H1 (cell line): ENCODE measurements around the gene SMYD1. TPM values are rescaled to one million over a fixed set of nuclear protein-coding genes. Genes with fewer than 3 reads are reported as not detected.

ENCODE experiments used
- CTCF ChIA-PET: fragments of 300-600 bp; sonication (Branson Sonifier 250); formaldehyde crosslinking; loops from one replicate; lab custom pipeline; 2021; ENCODE audit not compliant: partially characterized antibody; lab: Charles Lee
- POLR2A ChIA-PET: fragments of 300-600 bp; sonication (Branson Sonifier 250); formaldehyde crosslinking; loops from one replicate; lab custom pipeline; 2021; ENCODE audit warnings: inconsistent platforms; ENCODE audit not compliant: partially characterized antibody; lab: Charles Lee
- DNase-seq, 2 experiments: peaks; one replicate each; pipeline versions ENCODE4 v3.0.0 to v3.0.0-alpha.2; 2010 to 2022; ENCODE audit warnings: low spot score in 2 of 2, low read depth in 1 of 2, mixed read lengths in 1 of 2
- FAIRE-seq: peaks from 2 replicates; lab custom pipeline; 2011; peaks lifted over from hg19 to GRCh38; lab: Jason Lieb, UNC
- H2AFZ ChIP-seq: 2 replicates; pipeline ENCODE4 v1.8.1; 2012; ENCODE audit warnings: low read length, inconsistent platforms
- H2AK5ac ChIP-seq: 2 replicates; pipeline ENCODE4 v1.6.1; 2013; ENCODE audit warnings: low read depth, low read length
- H2BK120ac ChIP-seq: replicated peaks from 2 replicates; pipeline ENCODE3; 2013; ENCODE audit warnings: low read depth, low read length, inconsistent platforms
- H2BK12ac ChIP-seq: 2 replicates; pipeline ENCODE4 v1.6.1; 2013; ENCODE audit warnings: low read depth, low read length
- H2BK15ac ChIP-seq: 2 replicates; pipeline ENCODE4 v1.6.1; 2013; ENCODE audit warnings: low read length
- H2BK20ac ChIP-seq: 2 replicates; pipeline ENCODE4 v1.6.1; 2013; ENCODE audit warnings: low read length
- H2BK5ac ChIP-seq: 2 replicates; pipeline ENCODE4 v1.6.1; 2013; ENCODE audit warnings: low read depth, low read length
- H3K14ac ChIP-seq: 2 replicates; pipeline ENCODE4 v1.6.1; 2013; ENCODE audit warnings: inconsistent platforms; ENCODE audit not compliant: insufficient read length
- H3K18ac ChIP-seq: 2 replicates; pipeline ENCODE4 v1.6.1; 2013; ENCODE audit warnings: low read length; ENCODE audit errors: extremely low read depth
- H3K23ac ChIP-seq: 2 replicates; pipeline ENCODE4 v1.6.1; 2013; ENCODE audit warnings: inconsistent platforms; ENCODE audit not compliant: insufficient read length
- H3K23me2 ChIP-seq: 2 replicates; pipeline ENCODE4 v1.6.1; 2013; ENCODE audit warnings: low read depth, low read length
- H3K27ac ChIP-seq: 2 replicates; pipeline ENCODE4 v1.6.1; 2011; ENCODE audit warnings: low read depth, low read length, inconsistent platforms
- H3K27me3 ChIP-seq, 4 experiments: replicated peaks in 1 of 4; 1 replicate in 1 of 4; 2 replicates in 3 of 4; pipeline versions ENCODE4 v1.6.1 to v1.8.1; 2011 to 2013; ENCODE audit warnings: low read length in 3 of 4, mild to moderate bottlenecking in 3 of 4, inconsistent platforms in 2 of 4, mixed read lengths in 2 of 4, moderate library complexity in 1 of 4; ENCODE audit not compliant: control insufficient read depth in 3 of 4, insufficient read depth in 3 of 4; ENCODE audit errors: extremely low read depth in 1 of 4
- H3K36me3 ChIP-seq, 4 experiments: 2 replicates each; pipeline versions ENCODE4 v1.6.1 to v1.8.1; 2011 to 2013; ENCODE audit warnings: mild to moderate bottlenecking in 4 of 4, low read length in 3 of 4, moderate library complexity in 2 of 4, control low read depth in 1 of 4, inconsistent platforms in 1 of 4; ENCODE audit not compliant: insufficient read depth in 4 of 4, control insufficient read depth in 2 of 4
- H3K4ac ChIP-seq: replicated peaks from 2 replicates; pipeline ENCODE3; 2013; ENCODE audit warnings: low read length, low read depth, mixed read lengths, inconsistent platforms; ENCODE audit not compliant: insufficient read length
- H3K4me1 ChIP-seq, 4 experiments: replicated peaks in 1 of 4; 1 replicate in 1 of 4; 2 replicates in 3 of 4; pipeline versions ENCODE4 v1.6.1 to v1.8.1; 2011 to 2013; ENCODE audit warnings: low read length in 3 of 4, inconsistent platforms in 2 of 4, mixed read lengths in 1 of 4; ENCODE audit not compliant: insufficient read depth in 4 of 4, control insufficient read depth in 3 of 4
- H3K4me2 ChIP-seq, 2 experiments: 2 replicates each; pipeline versions ENCODE4 v1.6.1 to v1.8.1; 2011 to 2013; ENCODE audit warnings: low read depth in 2 of 2, low read length in 2 of 2, control low read depth in 1 of 2, inconsistent platforms in 1 of 2, mild to moderate bottlenecking in 1 of 2; ENCODE audit not compliant: insufficient read depth in 1 of 2
- H3K4me3 ChIP-seq, 4 experiments: fragments of 200-600, 300-600 bp in 1 of 4; sonication (generic), shearing (Covaris generic), sonication (Bioruptor Twin) in 1 of 4; 2 replicates each; pipeline versions ENCODE4 v1.5.1 to v1.8.1; 2011 to 2016; ENCODE audit warnings: low read length in 4 of 4, low read depth in 3 of 4, control low read depth in 2 of 4, inconsistent platforms in 2 of 4, mild to moderate bottlenecking in 2 of 4, mixed read lengths in 1 of 4, moderate library complexity in 1 of 4; ENCODE audit not compliant: insufficient read depth in 2 of 4; ENCODE audit errors: extremely low read depth in 1 of 4
- H3K56ac ChIP-seq: replicated peaks from 2 replicates; pipeline ENCODE3; 2013; ENCODE audit warnings: low read depth, mild to moderate bottlenecking, mixed read lengths, low read length, inconsistent platforms; ENCODE audit not compliant: insufficient read length
- H3K79me1 ChIP-seq: 2 replicates; pipeline ENCODE4 v1.6.1; 2013; ENCODE audit warnings: low read depth, low read length, control low read depth
- H3K79me2 ChIP-seq, 2 experiments: 2 replicates each; pipeline versions ENCODE4 v1.6.1 to v1.8.1; 2012 to 2013; ENCODE audit warnings: low read length in 2 of 2, mild to moderate bottlenecking in 2 of 2, inconsistent platforms in 1 of 2; ENCODE audit not compliant: insufficient read depth in 2 of 2, control insufficient read depth in 1 of 2
- H3K9ac ChIP-seq, 4 experiments: replicated peaks in 1 of 4; 1 replicate in 1 of 4; 2 replicates in 3 of 4; pipeline versions ENCODE4 v1.6.1 to v1.8.1; 2011 to 2013; ENCODE audit warnings: low read depth in 3 of 4, low read length in 3 of 4, control low read depth in 2 of 4, mild to moderate bottlenecking in 2 of 4, moderate library complexity in 2 of 4, inconsistent platforms in 1 of 4; ENCODE audit errors: extremely low read depth in 1 of 4
- H3K9me3 ChIP-seq, 2 experiments: 2 replicates each; pipeline versions ENCODE4 v1.6.1 to v1.8.1; 2012 to 2013; ENCODE audit warnings: mild to moderate bottlenecking in 2 of 2, moderate library complexity in 2 of 2, control low read depth in 1 of 2, inconsistent platforms in 1 of 2, low read depth in 1 of 2, low read length in 1 of 2, mixed read lengths in 1 of 2; ENCODE audit not compliant: insufficient read depth in 2 of 2
- H4K20me1 ChIP-seq, 2 experiments: replicated peaks in 1 of 2; 2 replicates each; pipeline versions ENCODE3 to v1.8.1; 2011 to 2013; ENCODE audit warnings: inconsistent platforms in 2 of 2, low read length in 2 of 2, mild to moderate bottlenecking in 1 of 2; ENCODE audit not compliant: insufficient read depth in 2 of 2, control insufficient read depth in 1 of 2
- H4K5ac ChIP-seq: 2 replicates; pipeline ENCODE4 v1.6.1; 2013; ENCODE audit warnings: low read length, low read depth, mixed read lengths, inconsistent platforms; ENCODE audit not compliant: insufficient read length
- H4K8ac ChIP-seq: 2 replicates; pipeline ENCODE4 v1.8.0; 2013; ENCODE audit warnings: mild to moderate bottlenecking, moderate library complexity, low read length, inconsistent platforms; ENCODE audit not compliant: insufficient read depth; ENCODE audit errors: extremely low read depth
- H4K91ac ChIP-seq: replicated peaks from 2 replicates; pipeline ENCODE3; 2013; ENCODE audit warnings: low read length, mixed read lengths, inconsistent platforms; ENCODE audit not compliant: insufficient read length
- ATF2 ChIP-seq: IDR thresholded peaks from 2 replicates; pipeline ENCODE4 v1.6.1; 2012; ENCODE audit warnings: low read length, inconsistent platforms
- EZH2 ChIP-seq: fragments of 200-600 bp; sonication (generic); IDR thresholded peaks from 2 replicates; pipeline ENCODE4 v1.7.1; 2012; ENCODE audit warnings: low read depth, mild to moderate bottlenecking, moderate library complexity, low read length, inconsistent platforms; ENCODE audit not compliant: severe bottlenecking
- GTF2F1 ChIP-seq: IDR thresholded peaks from 2 replicates; pipeline ENCODE4 v1.6.1; 2012; ENCODE audit warnings: low read depth, low read length, improper control_type of control experiment, borderline replicate concordance
- KDM5A ChIP-seq: fragments of 200-600 bp; IDR thresholded peaks from 2 replicates; pipeline ENCODE4 v1.7.1; 2012; ENCODE audit warnings: mild to moderate bottlenecking, low read length, inconsistent platforms, mixed read lengths
- MAFK ChIP-seq: IDR thresholded peaks from 2 replicates; pipeline ENCODE4 v1.6.1; 2012; ENCODE audit warnings: low read depth, mild to moderate bottlenecking, improper control_type of control experiment, low read length
- NANOG ChIP-seq: IDR thresholded peaks from 2 replicates; pipeline ENCODE4 v1.6.1; 2011; ENCODE audit warnings: low read length, low read depth, mild to moderate bottlenecking, inconsistent platforms; ENCODE audit not compliant: insufficient read depth, poor library complexity, severe bottlenecking
- TEAD4 ChIP-seq: IDR thresholded peaks from 2 replicates; pipeline ENCODE4 v1.6.1; 2012; ENCODE audit warnings: low read depth, low read length, inconsistent platforms, mixed read lengths
- ZNF274 ChIP-seq: IDR thresholded peaks from 2 replicates; pipeline ENCODE4 v1.7.0; 2012; ENCODE audit warnings: low read length, borderline replicate concordance; ENCODE audit errors: extremely low read depth
- WGBS, 2 experiments: shearing (Covaris generic) in 1 of 2; methylation state at CpG; one replicate each; pipeline versions ENCODE4 v1.1.6 to v1.1.7; 2013 to 2015; ENCODE audit warnings: low lambda C conversion rate in 2 of 2, mixed read lengths in 2 of 2, inconsistent platforms in 1 of 2, low coverage in 1 of 2, missing lambda C conversion rate in 1 of 2; ENCODE audit not compliant: insufficient replicate concordance in 2 of 2, insufficient coverage in 1 of 2, insufficient read length in 1 of 2; ENCODE audit errors: extremely low coverage in 1 of 2, missing lambda C conversion rate in 1 of 2; 5-methylcytosine and 5-hydroxymethylcytosine counted together
- polyA plus RNA-seq, 7 experiments: library from polyadenylated mRNA; depleted of rRNA in 3 of 7; stranded (reverse) in 5 of 7; unstranded in 2 of 7; fragments of >200 nt in 5 of 7; fragments of 200-250 nt in 2 of 7; gene quantifications; 1 replicate in 5 of 7; 2 replicates in 1 of 7; 4 replicates in 1 of 7; pipeline versions ENCODE4 v1.2.1 to v1.2.3, GENCODE V29; 2011 to 2013; ENCODE audit warnings: missing spikeins in 2 of 7, mixed read lengths in 2 of 7
- total RNA-seq: library from RNA; stranded (reverse); fragmentation: NEBNext Ultra II Directional; extraction: Animal tissue kit (Norgen Biotek cat#: 25700); gene quantifications from 2 replicates; pipeline ENCODE4 v1.2.1, GENCODE V29; 2021
- TF ChIP-seq, protein P1 (sequence below): IDR thresholded peaks from 2 replicates; pipeline ENCODE4 v1.6.1; 2012; ENCODE audit warnings: inconsistent platforms

The SMYD1 gene
- total and polyA plus RNA-seq, 2 of the 8 experiments (the other 6 are each of a cell fraction or from before 2014, with no cell fraction given), result 0.06 TPM; not detected in 1

DNA sequence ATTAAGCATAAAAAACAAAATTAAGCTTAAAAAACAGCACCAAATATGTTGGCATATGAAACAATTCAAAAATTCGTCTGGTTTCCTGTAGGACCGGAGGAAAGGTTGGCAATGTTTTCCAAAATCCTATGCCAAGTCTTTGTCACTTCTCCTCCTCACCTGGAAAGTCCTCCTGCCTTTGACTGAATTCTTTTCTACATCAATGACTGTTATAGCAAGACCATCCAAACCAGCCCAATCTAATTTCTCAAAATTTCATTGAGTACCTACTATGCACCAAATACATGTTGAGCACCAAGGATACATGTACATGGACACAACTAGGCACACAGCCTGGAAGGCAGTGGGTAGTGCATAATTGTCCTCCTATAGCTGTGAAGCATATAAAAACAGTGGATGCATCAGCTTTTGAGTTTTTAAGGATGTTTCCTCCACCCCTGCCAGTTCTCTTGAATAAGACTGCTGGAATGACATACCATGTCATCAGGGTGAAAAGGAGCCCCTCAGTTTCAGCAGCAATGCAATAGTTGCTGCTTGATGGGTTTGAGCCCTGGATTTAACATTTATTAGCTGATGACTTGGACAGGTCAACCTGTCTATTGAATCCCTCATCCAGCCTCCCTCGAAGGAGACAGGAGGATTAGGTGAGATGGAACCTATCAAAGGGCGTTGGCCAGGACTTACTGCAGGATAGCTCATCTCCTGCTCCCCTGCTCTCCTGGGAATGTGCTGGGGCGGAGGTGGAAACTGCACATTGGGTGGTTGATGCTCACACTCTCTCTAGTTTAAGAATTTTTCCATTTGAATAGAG is 55.7 kb downstream of the SMYD1 start:
- no peaks in the 10 kb centered on the region; the same call in 1 of the 2 replicates for H3K79me1 ChIP-seq
- H3K23ac ChIP-seq, result no peak overlapping the region
- POLR2A ChIA-PET, result no interaction called here
- no peaks in the 10 kb centered on the region for H3K36me3 ChIP-seq
- TF ChIP-seq MAFK, result no peak
- TF ChIP-seq TEAD4, result no peak
- no peak for TF ChIP-seq GTF2F1
- TF ChIP-seq EZH2, result no peak
- no peak for TF ChIP-seq ATF2
- TF ChIP-seq, protein P1, sequence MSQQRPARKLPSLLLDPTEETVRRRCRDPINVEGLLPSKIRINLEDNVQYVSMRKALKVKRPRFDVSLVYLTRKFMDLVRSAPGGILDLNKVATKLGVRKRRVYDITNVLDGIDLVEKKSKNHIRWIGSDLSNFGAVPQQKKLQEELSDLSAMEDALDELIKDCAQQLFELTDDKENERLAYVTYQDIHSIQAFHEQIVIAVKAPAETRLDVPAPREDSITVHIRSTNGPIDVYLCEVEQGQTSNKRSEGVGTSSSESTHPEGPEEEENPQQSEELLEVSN, result no peak
- TF ChIP-seq NANOG, result no peak
- TF ChIP-seq ZNF274, result no peak
- no peak for TF ChIP-seq KDM5A
- TF ChIP-seq, all 59 proteins: peak for 0
- H4K8ac ChIP-seq, result no peak overlapping the region
- no peaks in the 10 kb centered on the region for H3K79me2 ChIP-seq
- no peak overlapping the region for H3K4ac ChIP-seq
- H3K27me3 ChIP-seq, result no peaks in the 10 kb centered on the region
- no peak overlapping the region for H2BK5ac ChIP-seq
- no peak for DNase-seq
- WGBS, 2 experiments, result 80% methylated on average over 5 of the region's 5 CpGs; no CpG with 5 or more reads in 1 of the 2 experiments
- H4K91ac ChIP-seq, result no peak overlapping the region
- H3K9me3 ChIP-seq, result no peaks in the 10 kb centered on the region
- H4K5ac ChIP-seq, result no peak overlapping the region
- H4K20me1 ChIP-seq, result no peaks in the 10 kb centered on the region
- no peak overlapping the region for H3K4me3 ChIP-seq
- no peak overlapping the region for H3K18ac ChIP-seq
- H3K56ac ChIP-seq, result no peak overlapping the region
- H2BK12ac ChIP-seq, result no peak overlapping the region
- no peak overlapping the region for H3K27ac ChIP-seq
- H2BK15ac ChIP-seq, result no peak overlapping the region
- no peak overlapping the region for H3K4me2 ChIP-seq
- CTCF ChIA-PET, result interaction anchor here (1.5 kb wide), 1 partner anchor 23 kb away, joined by 3 read pairs; no protein-coding TSS in a partner anchor
- no peak overlapping the region for H3K14ac ChIP-seq
- H2BK120ac ChIP-seq, result no peak overlapping the region
- no peaks in the 10 kb centered on the region for H3K23me2 ChIP-seq
- no peak for FAIRE-seq
- H2AFZ ChIP-seq, result no peak overlapping the region
- no peak overlapping the region for H2AK5ac ChIP-seq
- no peak overlapping the region for H2BK20ac ChIP-seq
- H3K4me1 ChIP-seq, result no peaks in the 10 kb centered on the region
- no peak overlapping the region for H3K9ac ChIP-seq
